PC-3 (cell line): ENCODE results near the gene SLC22A5.

Experiments
- EZH2 ChIP-seq: fragments of 300-600 bp; sonication (generic); IDR thresholded peaks from one replicate; pipeline ENCODE4 v1.6.1; 2017; ENCODE audit warnings: antibody characterized with exemption, mild to moderate bottlenecking, low read length; ENCODE audit not compliant: unreplicated experiment
- TF ChIP-seq, protein P1 (sequence below): fragments of 300-600 bp; sonication (generic); conservative IDR thresholded peaks from 2 replicates; pipeline ENCODE4 v1.5.1; 2017; ENCODE audit warnings: antibody characterized with exemption, low read depth, mild to moderate bottlenecking, low read length

GRCh38 chr5:132387640-132388117, 18.2 kb downstream of the SLC22A5 start:
- TF ChIP-seq, protein P1, sequence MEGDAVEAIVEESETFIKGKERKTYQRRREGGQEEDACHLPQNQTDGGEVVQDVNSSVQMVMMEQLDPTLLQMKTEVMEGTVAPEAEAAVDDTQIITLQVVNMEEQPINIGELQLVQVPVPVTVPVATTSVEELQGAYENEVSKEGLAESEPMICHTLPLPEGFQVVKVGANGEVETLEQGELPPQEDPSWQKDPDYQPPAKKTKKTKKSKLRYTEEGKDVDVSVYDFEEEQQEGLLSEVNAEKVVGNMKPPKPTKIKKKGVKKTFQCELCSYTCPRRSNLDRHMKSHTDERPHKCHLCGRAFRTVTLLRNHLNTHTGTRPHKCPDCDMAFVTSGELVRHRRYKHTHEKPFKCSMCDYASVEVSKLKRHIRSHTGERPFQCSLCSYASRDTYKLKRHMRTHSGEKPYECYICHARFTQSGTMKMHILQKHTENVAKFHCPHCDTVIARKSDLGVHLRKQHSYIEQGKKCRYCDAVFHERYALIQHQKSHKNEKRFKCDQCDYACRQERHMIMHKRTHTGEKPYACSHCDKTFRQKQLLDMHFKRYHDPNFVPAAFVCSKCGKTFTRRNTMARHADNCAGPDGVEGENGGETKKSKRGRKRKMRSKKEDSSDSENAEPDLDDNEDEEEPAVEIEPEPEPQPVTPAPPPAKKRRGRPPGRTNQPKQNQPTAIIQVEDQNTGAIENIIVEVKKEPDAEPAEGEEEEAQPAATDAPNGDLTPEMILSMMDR, result no peak; the same call in 1 of the 2 replicates
- no peak for TF ChIP-seq EZH2
